ENCODE data around the gene COL1A1.

The COL1A1 gene

DNA sequence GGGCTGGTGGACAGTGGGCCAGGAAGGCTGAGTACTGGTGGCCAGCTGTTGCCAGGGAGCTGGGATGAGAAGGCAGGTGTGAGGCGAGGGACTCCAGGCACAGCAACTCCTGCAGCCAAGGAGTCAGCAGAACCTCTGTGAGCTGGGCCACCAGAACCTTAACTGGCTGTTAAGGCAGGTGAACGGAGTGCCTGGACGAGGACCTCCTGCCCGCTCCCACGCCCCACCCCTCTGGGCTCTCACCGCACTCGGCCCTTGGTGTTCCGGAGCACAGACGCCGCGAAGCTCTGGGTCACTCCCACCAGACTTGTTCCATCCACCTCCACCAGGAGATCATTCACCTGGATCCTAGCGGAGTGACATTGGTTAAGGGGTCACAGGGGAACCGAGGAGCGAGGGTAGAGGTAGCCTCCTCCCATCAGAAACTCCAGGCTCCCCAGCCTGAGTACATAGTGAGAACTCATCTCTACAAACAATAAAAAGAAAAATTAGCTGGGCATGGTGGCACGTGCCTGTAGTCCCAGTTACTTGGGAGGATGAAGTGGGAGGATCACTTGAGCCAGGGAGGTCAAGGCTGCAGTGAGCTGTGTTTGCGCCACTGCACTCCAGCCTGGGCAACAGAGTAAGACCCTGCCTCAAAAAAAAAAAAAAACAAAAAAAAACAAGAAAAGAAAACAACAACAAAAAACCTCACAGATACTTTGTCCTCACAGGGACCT lies 60.2 kb downstream of the COL1A1 start:
- no peak for TF ChIP-seq EZH2 (IDR thresholded peaks at IDR 0.05; ENCODE audit: borderline replicate concordance, low read depth, low read length, severe bottlenecking)
- TF ChIP-seq, protein P1, sequence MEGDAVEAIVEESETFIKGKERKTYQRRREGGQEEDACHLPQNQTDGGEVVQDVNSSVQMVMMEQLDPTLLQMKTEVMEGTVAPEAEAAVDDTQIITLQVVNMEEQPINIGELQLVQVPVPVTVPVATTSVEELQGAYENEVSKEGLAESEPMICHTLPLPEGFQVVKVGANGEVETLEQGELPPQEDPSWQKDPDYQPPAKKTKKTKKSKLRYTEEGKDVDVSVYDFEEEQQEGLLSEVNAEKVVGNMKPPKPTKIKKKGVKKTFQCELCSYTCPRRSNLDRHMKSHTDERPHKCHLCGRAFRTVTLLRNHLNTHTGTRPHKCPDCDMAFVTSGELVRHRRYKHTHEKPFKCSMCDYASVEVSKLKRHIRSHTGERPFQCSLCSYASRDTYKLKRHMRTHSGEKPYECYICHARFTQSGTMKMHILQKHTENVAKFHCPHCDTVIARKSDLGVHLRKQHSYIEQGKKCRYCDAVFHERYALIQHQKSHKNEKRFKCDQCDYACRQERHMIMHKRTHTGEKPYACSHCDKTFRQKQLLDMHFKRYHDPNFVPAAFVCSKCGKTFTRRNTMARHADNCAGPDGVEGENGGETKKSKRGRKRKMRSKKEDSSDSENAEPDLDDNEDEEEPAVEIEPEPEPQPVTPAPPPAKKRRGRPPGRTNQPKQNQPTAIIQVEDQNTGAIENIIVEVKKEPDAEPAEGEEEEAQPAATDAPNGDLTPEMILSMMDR (IDR thresholded peaks at IDR 0.05; ENCODE audit: borderline replicate concordance, extremely low read depth, low read length, poor library complexity, severe bottlenecking) = no peak
- Histone ChIP-seq H3K9me3 (ENCODE audit: insufficient read depth, low read length, severe bottlenecking) (no peaks in the 10 kb centered on the region), H3K4me2 (ENCODE audit: insufficient read depth, low read length) (peak overlapping the region; percentile 12; the same call in 1 of the 2 replicates), H3K4me3 (ENCODE audit: low read depth in 1 of 2, low read length in 2 of 2) (no peak overlapping the region), H3K79me2 (ENCODE audit: insufficient read depth, low read length) (peaks cover 2% of the 10 kb centered on the region; the same call in 1 of the 2 replicates), H3K36me3 (ENCODE audit: insufficient read depth, low read length) (peaks cover 91% of the 10 kb centered on the region), H3K4me1 (ENCODE audit: insufficient read depth, low read length) (peaks cover 28% of the 10 kb centered on the region), H3K27me3 (ENCODE audit: insufficient read depth, low read length, poor library complexity) (no peaks in the 10 kb centered on the region), H2AFZ (ENCODE audit: low read depth, low read length) (no peak overlapping the region), H4K20me1 (ENCODE audit: insufficient read depth, low read length) (peaks cover 77% of the 10 kb centered on the region), H3K27ac (ENCODE audit: low read length) (peak overlapping the region; percentile 62), H3K9ac (ENCODE audit: low read depth, low read length) (no peak overlapping the region)
- no peak for DNase-seq
- no peak for ATAC-seq (ENCODE audit: insufficient read depth, low read depth)

DNA sequence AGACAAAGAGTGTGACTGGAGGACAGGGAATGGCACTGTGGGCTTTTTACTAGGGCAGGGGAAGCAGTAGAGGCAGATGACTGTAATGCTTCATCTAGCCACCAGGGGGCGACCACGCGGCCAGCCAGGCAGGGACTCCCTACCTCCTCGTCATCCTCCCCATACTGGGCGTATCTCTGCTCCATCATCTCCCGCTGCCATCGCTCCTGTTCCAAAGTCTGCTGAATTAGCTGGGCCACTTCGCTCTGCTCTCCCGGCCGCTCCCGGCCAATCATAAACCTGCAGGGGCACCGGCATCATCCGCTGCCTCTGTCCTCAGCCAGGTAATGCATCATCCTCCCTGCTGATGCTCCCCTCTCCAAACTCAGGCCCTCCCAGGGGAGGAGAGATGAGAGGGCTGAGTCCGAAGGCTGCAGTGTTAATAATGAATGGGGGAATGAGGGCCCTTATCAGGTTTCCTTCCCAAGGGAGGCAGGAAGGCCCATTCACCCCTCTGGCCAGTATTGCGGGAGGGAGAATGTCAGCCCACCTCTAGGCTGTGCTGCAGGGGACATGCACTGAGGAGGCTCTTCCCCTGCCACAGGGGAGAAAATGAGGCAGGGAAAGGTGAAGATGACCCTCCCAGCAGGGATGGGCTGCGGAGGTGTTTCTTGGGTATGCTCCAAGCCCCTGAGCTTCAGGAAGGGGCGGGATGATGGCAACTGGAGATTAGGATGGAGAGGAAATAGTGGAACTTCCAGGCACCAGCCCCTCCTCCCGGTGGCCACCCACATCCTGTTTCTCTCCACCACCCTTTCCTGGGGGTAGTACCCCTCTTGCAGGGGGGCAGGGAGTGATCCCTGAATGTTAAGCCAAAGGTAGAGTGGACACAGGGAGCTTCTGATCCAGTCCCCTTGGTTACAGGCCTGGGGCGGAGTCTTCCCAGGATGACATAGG lies 61.2 kb downstream of the COL1A1 start:
- Histone ChIP-seq H3K79me2 (ENCODE audit: insufficient read depth, low read length) (no peaks in the 10 kb centered on the region), H3K9me3 (ENCODE audit: insufficient read depth, low read length, severe bottlenecking) (no peaks in the 10 kb centered on the region), H3K9ac (ENCODE audit: low read depth, low read length) (no peak overlapping the region), H3K4me3 (ENCODE audit: low read depth in 1 of 2, low read length in 2 of 2) (no peak overlapping the region), H4K20me1 (ENCODE audit: insufficient read depth, low read length) (peaks cover 70% of the 10 kb centered on the region), H3K36me3 (ENCODE audit: insufficient read depth, low read length) (peaks cover 96% of the 10 kb centered on the region), H3K4me1 (ENCODE audit: insufficient read depth, low read length) (peaks cover 20% of the 10 kb centered on the region), H3K27me3 (ENCODE audit: insufficient read depth, low read length, poor library complexity) (no peaks in the 10 kb centered on the region), H2AFZ (ENCODE audit: low read depth, low read length) (no peak overlapping the region), H3K4me2 (ENCODE audit: insufficient read depth, low read length) (peak overlapping the region; percentile 25; the same call in 1 of the 2 replicates), H3K27ac (ENCODE audit: low read length) (peak overlapping the region; percentile 62)
- TF ChIP-seq, protein P1 (IDR thresholded peaks at IDR 0.05; ENCODE audit: borderline replicate concordance, extremely low read depth, low read length, poor library complexity, severe bottlenecking) = peak; percentile 89
- no peak for TF ChIP-seq EZH2 (IDR thresholded peaks at IDR 0.05; ENCODE audit: borderline replicate concordance, low read depth, low read length, severe bottlenecking)
- peak; percentile 88 for ATAC-seq (ENCODE audit: insufficient read depth, low read depth)
- DNase-seq = peak; percentile 78

DNA sequence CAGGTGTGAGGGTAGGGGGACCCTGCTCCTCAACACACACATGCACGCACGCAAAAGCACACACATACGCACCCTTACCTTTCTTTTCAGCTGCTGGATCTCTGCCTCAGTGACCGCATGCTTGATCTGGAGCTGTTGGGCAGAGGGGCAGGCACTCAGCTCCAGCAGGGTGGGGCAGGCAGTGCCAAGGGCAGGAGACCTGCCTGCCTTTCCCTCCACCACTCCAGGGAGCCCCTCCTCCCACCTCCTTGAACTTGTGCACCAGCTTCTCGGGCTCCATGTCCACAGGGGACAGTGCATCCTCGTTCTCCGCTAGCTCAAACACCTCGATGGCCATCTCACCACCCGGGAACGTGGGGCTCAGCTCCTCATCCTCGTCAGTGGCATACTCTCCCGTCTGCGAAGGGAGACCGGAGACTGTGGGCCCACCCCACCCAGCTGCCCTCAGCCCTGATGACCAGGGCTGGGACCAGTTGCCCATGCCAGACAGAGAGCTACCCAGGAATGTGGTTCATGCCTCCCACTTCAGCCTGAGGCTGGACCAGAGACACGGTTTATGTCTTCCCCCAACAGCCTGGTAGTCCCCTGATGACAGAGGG lies 62.1 kb downstream of the COL1A1 start:
- Histone ChIP-seq H3K4me3 (ENCODE audit: low read depth in 1 of 2, low read length in 2 of 2) (no peak overlapping the region), H3K9ac (ENCODE audit: low read depth, low read length) (no peak overlapping the region), H2AFZ (ENCODE audit: low read depth, low read length) (no peak overlapping the region), H4K20me1 (ENCODE audit: insufficient read depth, low read length) (peaks cover 61% of the 10 kb centered on the region), H3K36me3 (ENCODE audit: insufficient read depth, low read length) (peaks cover 93% of the 10 kb centered on the region), H3K4me1 (ENCODE audit: insufficient read depth, low read length) (peaks cover 20% of the 10 kb centered on the region), H3K79me2 (ENCODE audit: insufficient read depth, low read length) (no peaks in the 10 kb centered on the region), H3K27me3 (ENCODE audit: insufficient read depth, low read length, poor library complexity) (no peaks in the 10 kb centered on the region), H3K9me3 (ENCODE audit: insufficient read depth, low read length, severe bottlenecking) (no peaks in the 10 kb centered on the region), H3K4me2 (ENCODE audit: insufficient read depth, low read length) (no peak overlapping the region), H3K27ac (ENCODE audit: low read length) (no peak overlapping the region; the same call in 1 of the 2 replicates)
- TF ChIP-seq, protein P1 (IDR thresholded peaks at IDR 0.05; ENCODE audit: borderline replicate concordance, extremely low read depth, low read length, poor library complexity, severe bottlenecking) = no peak
- TF ChIP-seq EZH2 (IDR thresholded peaks at IDR 0.05; ENCODE audit: borderline replicate concordance, low read depth, low read length, severe bottlenecking) = no peak
- DNase-seq (no peak), ATAC-seq (ENCODE audit: insufficient read depth, low read depth) (no peak)

Data from DND-41 (cell line).